ENCODE results near the gene SEMA4B.
"Not testable (repeated sequence)": the region's sequence is repeated elsewhere in the genome, so short reads cannot be mapped to it uniquely, and the experiment has no call there.

SEMA4B gene, protein sequence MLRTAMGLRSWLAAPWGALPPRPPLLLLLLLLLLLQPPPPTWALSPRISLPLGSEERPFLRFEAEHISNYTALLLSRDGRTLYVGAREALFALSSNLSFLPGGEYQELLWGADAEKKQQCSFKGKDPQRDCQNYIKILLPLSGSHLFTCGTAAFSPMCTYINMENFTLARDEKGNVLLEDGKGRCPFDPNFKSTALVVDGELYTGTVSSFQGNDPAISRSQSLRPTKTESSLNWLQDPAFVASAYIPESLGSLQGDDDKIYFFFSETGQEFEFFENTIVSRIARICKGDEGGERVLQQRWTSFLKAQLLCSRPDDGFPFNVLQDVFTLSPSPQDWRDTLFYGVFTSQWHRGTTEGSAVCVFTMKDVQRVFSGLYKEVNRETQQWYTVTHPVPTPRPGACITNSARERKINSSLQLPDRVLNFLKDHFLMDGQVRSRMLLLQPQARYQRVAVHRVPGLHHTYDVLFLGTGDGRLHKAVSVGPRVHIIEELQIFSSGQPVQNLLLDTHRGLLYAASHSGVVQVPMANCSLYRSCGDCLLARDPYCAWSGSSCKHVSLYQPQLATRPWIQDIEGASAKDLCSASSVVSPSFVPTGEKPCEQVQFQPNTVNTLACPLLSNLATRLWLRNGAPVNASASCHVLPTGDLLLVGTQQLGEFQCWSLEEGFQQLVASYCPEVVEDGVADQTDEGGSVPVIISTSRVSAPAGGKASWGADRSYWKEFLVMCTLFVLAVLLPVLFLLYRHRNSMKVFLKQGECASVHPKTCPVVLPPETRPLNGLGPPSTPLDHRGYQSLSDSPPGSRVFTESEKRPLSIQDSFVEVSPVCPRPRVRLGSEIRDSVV

DNA sequence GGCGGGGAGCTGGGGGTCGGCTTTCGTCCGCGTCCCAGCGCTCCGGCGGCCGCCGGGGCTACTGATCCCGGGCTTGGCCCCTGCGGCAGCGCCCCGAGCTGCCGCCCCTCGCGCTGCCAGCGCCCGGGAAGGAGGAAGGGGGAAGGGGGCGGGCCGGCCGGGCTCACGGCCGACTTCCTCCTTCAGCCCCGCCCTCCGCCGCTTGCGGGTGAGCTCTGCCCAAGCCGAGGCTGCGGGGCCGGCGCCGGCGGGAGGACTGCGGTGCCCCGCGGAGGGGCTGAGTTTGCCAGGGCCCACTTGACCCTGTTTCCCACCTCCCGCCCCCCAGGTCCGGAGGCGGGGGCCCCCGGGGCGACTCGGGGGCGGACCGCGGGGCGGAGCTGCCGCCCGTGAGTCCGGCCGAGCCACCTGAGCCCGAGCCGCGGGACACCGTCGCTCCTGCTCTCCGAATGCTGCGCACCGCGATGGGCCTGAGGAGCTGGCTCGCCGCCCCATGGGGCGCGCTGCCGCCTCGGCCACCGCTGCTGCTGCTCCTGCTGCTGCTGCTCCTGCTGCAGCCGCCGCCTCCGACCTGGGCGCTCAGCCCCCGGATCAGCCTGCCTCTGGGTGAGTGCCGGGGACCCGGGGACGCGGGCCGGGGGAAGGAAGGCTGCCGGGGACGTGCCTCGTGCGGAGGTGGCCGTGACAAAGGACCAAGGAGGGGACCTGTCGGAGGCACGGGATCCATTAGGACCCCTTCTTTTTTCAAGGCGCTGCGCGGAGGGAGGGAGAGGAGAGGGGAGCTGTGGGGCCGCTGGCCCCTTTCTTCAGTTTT is at the start of gene SEMA4B:
SEMA4B (plus strand) TSS at position 201 of the 814 bp plus-strand sequence; CDS start at position 450, 249 bp downstream.
- peak in 1 of 2 donors; percentile 57 for DNase-seq (ENCODE audit: extremely low read depth in 1 of 2, low read depth in 1 of 2)

DNA sequence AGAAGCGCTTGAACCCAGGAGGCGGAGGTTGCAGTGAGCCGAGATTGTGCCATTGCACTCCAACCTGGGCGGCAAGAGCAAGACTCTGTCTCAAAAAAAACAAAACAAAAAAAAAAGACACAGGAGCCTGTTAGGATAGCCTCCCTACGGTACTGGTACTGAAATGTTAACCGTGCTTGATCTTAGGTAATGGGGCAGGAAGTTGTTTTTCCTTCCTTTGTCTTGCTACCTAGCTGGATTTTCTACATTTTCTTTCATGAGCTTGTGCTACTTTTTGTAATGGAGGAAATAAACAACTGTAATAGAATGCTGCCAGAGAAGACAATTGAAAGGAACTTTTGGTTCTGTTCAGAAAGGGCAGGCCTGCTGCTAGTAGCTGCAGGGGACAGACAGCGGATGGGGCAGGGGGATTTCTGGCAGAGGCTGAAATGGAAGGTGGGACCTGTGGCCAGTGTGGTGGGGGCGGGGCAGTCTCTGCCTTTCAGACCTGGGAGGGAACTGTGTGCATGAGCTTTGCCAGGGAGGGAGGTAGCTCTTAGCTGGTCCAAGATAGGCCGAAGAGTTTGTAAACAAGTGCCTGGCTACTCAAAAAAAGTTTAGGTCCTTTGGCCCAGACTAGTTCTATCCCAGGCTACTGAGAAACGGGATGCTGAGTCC is 49.0 kb upstream of the SEMA4B start:
- no peak for DNase-seq (ENCODE audit: extremely low read depth in 1 of 2, low read depth in 1 of 2)

DNA sequence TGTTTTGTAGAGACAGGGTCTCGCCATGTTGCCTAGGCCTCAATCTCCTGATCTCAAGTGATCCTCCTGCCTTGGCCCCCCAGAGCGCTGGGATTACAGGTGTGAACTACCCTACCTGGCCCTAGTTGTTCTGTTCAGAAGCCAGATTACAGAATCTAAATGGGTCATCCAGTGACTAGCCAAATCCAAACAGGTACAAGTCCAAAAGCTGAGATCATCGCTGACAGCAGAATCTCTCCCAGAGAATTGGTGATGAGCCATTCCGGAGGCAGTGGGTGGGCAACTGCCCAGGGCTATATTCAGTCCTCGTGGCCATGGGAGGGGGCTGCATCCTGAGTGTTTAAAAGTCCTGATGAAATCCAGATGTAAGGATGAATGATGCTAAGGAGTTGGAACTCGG is 47.5 kb upstream of the SEMA4B start:
- DNase-seq (ENCODE audit: extremely low read depth in 1 of 2, low read depth in 1 of 2), result no peak

DNA sequence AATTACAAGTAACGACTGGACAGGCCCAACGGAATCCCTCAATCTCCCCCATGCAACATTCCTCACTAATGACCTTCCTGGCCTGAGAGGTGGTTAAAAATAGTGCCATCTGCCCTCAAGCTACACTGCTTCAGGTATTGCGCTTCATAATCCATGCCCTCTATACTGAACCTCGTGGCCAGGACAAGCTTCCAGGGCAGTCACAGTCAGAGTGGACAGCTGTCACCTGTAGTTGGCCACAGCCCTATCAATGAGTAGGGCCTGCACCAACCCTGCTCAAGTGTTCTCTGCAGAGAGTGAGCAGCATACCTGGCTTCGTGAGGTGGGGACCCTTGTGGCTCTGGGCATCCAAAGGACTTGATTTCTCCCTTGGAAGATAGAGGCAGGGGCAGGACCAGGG is 46.9 kb upstream of the SEMA4B start:
- DNase-seq (ENCODE audit: extremely low read depth in 1 of 2, low read depth in 1 of 2), result no peak

DNA sequence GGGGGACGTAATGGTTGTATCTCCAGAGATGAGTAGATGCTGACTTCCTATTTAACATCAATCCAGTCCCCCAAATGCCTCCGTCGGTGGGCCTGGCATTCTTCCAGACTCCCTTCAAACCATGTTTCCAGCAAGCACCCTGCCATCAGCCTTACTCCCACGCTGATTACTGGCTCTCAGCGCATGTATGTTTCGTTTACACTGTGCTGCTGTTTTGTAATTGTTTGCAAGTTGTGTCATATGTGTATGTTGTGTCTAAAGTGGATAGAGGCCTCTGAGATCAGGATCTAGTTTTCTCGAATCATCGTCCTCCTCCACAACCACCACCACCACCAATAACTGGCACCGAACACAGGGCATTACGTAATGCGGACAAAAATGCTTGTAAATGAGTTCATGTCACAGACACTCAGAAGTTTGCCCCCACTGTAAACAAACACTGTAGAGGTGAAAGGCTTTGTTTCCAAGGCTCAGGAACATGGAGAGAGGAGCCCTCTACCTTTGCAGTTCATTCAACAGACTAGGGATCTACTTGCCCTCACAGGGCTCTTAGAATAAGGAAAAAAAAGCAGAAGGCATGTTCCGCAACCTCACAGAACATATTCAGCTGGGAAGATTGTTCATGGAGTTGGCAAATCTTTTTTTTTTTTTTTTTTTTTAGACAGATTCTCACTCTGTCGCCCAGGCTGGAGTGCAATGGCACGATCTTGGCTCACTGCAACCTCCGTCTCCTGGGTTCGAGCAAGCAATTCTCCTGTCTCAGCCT is 46.1 kb upstream of the SEMA4B start:
- DNase-seq (ENCODE audit: extremely low read depth in 1 of 2, low read depth in 1 of 2), result no peak

DNA sequence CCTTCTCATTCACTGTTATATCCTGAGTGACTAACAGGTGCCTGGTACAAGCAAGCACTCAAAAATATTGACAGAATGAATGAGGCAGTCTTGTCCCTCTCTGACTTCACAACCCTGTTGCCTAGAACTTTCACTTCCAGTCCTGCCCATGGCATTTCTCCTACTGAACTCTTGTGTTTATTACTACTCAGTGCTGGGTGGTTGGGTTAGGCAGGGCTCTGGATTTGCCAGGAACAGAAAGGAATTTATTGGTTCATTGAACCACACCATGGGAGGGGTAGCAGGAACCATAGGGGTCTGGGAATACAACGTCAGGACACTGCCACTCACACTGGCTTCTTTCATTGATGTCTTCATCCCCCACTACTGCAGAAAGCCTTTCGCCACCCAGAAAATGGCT is 41.9 kb upstream of the SEMA4B start:
- DNase-seq (ENCODE audit: extremely low read depth in 1 of 2, low read depth in 1 of 2), result no peak

DNA sequence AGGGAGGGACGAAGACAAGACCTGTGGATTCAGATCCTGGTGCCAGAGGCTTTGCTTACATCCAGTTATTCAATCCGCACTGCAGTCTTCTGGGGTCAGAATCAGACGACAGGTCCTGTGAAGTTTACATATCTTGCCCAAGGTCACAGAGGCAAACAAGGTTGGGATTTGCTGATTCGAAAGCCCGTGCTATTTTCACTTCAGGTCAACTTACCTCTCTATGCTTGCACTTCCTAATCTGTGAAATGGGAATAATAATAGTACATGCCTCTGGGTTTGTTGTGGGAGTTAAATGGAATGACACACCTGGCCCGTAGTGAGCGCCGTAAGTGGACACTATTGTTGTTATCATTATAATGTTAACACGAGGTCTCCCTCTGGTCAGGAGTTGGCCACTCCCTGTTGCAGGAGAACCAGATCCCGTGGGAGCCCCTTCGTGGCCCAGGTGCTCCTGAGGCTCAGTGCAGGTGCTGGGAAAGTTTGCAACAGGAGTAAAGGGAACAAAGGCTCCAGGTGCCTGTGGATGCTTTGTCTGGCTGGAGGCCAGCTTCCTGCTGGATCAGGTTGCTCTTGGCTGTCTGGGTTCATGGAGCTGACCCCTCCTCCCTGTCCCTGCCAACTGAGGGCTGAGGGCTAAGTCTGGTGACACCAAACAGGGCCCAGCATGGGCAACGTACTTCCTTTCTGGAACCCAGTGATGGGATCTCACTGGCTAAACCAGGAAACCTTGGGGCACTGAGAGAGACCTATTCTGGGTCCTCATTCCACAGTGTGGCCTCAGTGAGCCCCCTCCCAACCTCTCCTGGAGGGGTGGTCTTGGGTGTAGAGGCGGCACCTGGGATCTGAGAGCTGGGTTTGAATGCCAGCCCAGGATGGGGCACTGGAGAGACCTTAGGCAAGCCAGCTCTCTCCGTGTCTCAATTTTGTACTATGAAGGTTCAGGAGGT is 40.1 kb upstream of the SEMA4B start:
- no peak for DNase-seq (ENCODE audit: extremely low read depth in 1 of 2, low read depth in 1 of 2)

DNA sequence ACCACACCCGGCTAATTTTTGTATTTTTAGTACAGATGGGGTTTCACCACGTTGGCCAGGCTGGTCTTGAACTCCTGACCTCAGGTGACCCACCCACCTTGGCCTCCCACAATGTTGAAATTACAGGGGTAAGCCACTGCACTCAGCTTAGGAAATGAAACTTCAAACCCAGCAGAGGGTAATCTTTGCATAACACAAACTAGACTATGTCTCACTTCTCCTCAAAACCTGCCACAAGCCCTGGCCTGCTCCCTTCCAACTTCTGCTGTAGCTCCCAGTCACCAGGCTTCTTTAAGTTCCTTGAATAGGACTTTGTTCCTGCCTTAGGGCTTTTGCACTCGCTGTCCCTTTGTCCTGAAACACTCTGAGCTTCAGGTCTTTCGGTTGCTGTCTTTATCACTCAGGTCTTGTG is 39.2 kb upstream of the SEMA4B start:
- no peak for DNase-seq (ENCODE audit: extremely low read depth in 1 of 2, low read depth in 1 of 2)

DNA sequence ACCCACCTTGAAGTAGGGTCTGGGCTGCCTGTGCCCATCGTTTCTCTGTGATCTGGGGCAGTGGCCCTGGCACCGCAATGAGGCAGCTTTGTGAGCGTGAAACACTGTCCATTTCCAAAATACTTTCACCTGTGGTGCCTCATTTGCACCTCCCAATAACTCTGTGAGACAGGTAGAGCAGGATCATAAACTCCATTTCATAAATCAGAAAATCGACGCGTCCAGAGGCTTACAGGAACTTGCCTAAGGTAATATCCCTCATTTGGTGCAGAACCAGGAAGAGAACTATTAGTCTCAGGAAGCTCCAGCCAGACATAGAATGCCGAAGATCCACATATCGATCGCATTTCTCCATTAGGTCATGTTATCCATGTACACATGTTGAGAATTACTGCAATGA is 38.2 kb upstream of the SEMA4B start:
- no peak for DNase-seq (ENCODE audit: extremely low read depth in 1 of 2, low read depth in 1 of 2)

DNA sequence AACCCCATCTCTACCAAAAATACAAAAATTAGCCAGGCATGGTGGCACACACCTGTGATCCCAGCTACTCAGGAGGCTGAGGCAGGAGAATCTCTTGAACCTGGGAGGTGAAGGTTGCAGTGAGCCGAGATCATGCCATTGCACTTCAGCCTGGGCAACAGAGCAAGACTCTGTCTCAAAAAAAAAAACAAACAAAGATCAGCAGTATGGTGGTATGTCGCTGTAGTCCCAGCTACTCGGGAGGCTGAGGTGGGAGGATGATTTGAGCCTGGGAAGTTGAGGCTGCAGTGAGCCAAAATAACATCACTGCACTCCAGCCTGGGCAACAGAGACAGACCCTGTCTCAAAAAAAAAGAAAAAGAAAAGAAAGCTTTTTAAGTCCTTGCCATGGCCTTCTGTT is 36.9 kb upstream of the SEMA4B start:
- not testable (repeated sequence) for DNase-seq (ENCODE audit: extremely low read depth in 1 of 2, low read depth in 1 of 2)

DNA sequence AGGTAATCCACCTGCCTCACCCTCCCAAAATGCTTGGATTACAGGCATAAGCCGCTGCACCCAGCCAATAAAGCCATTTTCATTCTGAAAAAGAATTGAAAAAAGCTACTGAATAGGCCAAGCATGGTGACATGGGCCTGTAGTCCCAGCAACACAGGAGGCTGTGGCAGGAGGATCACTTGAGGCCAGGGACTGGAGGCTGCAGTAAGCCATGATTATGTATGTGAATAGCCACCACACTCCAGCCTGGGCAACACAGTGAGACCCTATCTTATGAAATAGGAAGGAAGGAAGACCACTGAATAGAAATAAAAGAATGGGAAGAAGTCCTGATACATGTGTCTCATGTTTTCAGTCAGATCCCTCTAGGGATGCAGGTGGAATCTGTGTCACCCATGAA is 36.0 kb upstream of the SEMA4B start:
- DNase-seq (ENCODE audit: extremely low read depth in 1 of 2, low read depth in 1 of 2), result no peak

DNA sequence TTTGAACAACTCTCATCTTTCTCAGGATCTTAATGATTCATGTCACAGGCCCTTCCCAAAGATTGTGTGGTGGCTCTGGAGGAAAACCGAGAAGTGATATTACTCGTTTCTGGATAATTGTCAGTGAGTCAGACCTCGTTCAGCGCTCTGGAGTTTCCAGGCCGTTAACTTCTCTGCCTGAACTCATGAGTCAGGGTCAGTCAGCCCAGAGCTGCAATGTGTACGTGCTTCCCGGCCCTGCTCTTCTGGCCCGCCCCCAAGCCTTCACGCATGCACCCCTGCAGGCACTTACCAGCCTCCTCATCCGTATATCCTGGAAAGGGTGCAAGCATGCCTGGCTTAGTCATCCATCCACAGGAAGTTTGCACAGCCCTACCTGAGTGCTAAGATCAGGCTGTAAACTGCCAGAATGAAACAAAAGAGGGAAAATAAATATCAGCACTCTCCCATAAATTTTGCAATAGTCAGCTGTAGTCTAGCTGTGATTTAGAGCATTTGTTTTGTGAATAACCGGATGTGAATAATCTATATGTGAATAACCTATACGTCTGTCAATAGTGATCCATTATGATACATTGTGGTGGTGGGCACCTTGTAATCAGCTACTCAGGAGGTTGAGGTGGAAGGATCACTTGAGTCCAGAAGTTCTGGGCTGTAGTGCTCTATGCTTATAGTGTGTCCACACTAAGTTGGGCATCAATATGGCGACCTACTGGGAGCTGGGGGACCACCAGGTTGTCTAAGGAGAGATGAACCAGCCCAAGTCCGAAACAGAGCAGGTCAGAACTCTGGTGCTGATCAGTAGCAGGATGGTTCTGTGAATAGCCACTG is 35.3 kb upstream of the SEMA4B start:
- DNase-seq (ENCODE audit: extremely low read depth in 1 of 2, low read depth in 1 of 2), result no peak

DNA sequence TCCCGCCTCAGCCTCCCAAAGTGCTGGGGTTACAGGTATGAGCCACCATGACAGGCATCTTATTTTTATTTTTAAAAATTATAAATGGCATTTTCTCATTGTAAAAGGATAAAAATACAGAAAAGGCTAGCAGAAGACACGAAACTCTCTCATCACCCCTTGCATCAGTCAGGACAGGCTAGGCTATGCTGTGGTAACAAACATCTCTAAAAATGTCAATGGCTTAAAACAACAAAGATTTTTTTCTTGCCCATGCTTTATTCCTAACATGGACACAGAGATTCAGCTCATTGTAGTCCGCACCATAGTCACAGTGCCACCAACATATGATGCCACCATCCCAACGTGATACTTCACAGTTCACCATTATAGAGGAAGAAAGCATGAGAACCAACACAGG is 34.0 kb upstream of the SEMA4B start:
- DNase-seq (ENCODE audit: extremely low read depth in 1 of 2, low read depth in 1 of 2), result no peak

DNA sequence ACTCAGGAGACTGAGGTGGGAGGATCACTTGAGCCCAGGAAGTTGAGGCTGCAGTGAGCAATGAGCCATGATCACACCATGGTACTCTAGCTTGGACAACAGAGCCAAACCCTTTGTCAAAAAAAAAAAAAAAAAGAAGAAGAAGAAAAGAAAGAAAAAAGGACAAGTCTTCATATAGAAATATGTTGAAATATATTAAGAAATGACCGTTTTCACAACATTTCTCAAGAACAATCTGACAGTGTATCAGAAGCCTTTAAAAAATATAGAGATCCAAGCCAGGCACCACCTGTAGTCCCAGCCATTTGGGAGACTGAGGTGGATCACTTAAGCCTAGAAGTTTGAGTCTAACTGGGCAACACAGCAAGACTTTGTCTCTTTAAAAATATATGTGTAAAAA is 29.5 kb upstream of the SEMA4B start:
- no peak for DNase-seq (ENCODE audit: extremely low read depth in 1 of 2, low read depth in 1 of 2)

DNA sequence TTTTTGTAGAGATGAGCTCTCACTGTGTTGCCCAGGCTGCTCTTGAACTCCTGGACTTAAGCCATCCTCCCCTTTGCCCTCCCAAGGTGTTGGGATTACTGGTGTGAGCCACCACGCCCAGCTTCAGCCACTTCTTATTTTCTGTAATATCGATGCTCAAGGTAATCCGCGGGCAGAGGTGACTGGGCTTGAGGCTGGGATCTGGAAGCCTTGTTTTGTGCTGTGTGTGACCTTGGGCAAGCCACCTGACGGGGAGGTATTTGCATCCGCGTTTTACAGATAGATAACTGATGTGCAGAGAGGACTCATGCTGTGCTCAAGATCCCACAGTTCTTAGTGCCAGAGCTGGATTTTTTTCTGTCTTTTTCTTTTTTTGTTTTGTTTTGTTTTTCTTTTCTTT is 27.8 kb upstream of the SEMA4B start:
- DNase-seq (ENCODE audit: extremely low read depth in 1 of 2, low read depth in 1 of 2), result no peak

DNA sequence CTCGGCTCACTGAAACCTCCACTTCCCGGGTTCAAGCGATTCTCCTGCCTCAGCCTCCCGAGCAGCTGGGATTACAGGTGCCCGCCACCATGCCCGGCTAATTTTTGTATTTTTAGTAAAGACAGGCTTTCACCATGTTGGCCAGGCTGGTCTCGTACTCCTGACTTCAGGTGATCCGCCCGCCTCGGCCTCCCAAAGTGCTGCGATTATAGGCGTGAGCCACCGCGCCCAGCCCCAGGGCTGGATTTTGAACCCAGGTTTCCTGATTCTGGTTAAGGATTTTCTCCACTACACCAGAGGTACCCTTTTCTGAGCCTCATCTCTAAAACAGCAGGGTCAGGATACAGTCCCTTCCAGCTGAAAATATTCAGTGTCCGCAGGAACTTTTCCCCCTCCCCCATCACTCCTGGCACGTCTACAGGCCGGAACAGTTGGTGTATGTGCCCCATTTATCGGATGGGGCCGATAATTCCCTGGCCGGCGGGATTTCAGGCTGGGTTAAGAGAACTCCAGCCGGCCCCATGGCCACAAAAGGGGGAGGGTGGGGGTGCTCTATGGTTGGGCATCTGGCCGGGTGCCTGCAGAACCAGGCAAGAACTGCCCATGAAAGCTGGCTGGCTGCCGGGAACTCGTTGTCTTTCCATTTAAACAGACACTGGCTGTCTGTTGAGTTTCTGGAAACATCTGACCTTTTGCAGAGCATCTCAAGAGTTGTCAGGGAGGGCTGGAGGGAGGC is 26.8 kb upstream of the SEMA4B start:
- DNase-seq (ENCODE audit: extremely low read depth in 1 of 2, low read depth in 1 of 2), result no peak

DNA sequence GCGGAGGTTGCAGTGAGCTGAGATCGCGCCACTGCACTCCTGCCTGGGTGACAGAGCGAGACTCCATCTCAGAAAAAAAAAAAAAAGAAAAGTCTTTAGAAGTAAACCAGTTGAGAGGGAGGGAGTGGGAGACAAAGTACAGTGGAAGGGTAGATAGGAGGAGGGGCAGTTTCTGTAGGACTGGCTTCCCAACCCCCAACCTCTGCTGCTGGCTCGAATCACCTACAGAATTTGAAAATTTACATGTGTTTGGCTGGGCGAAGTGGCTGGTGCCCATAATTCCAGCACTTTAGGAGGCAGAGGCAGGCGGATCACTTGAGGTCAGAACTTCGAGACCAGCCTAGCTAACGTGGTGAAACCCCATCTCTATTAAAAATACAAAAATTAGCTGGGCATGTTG is 24.1 kb upstream of the SEMA4B start:
- DNase-seq (ENCODE audit: extremely low read depth in 1 of 2, low read depth in 1 of 2), result no peak

Data from activated CD8-positive, alpha-beta memory T cell treated with anti-CD3 and anti-CD28 coated beads for 1 hour (primary cell).